Skeletal muscle tissue (tissue), 4 donors: ENCODE measurements around the gene SLC37A1. TPM values are rescaled to one million over a fixed set of nuclear protein-coding genes. Genes with fewer than 3 reads are reported as not detected.
"Not testable (repeated sequence)": the region's sequence is repeated elsewhere in the genome, so short reads cannot be mapped to it uniquely, and the experiment has no call there.

ENCODE experiments used
- H3K27ac ChIP-seq: one replicate; pipeline ENCODE4 v1.7.0; 2013; ENCODE audit warnings: mild to moderate bottlenecking, low read depth, low read length, inconsistent platforms
- H3K27me3 ChIP-seq, 3 donors: one replicate each; pipeline ENCODE4 v1.7.0; 2013; ENCODE audit warnings: low read length in 3 of 3; ENCODE audit not compliant: control insufficient read depth in 3 of 3, insufficient read depth in 3 of 3
- H3K36me3 ChIP-seq, 3 donors: one replicate each; pipeline ENCODE4 v1.7.0; 2013; ENCODE audit warnings: low read length in 3 of 3; ENCODE audit not compliant: control insufficient read depth in 3 of 3, insufficient read depth in 3 of 3
- H3K4me1 ChIP-seq, 3 donors: one replicate each; pipeline ENCODE4 v1.7.0; 2013; ENCODE audit warnings: low read length in 3 of 3, mild to moderate bottlenecking in 3 of 3; ENCODE audit not compliant: control insufficient read depth in 3 of 3, insufficient read depth in 3 of 3
- H3K4me3 ChIP-seq, 3 donors: one replicate each; pipeline ENCODE4 v1.7.0; 2013; ENCODE audit warnings: low read length in 3 of 3
- H3K9ac ChIP-seq, 3 donors: one replicate each; pipeline ENCODE4 v1.7.0; 2013; ENCODE audit warnings: low read length in 3 of 3, mild to moderate bottlenecking in 3 of 3, moderate library complexity in 2 of 3, low read depth in 1 of 3
- H3K9me3 ChIP-seq, 3 donors: one replicate each; pipeline ENCODE4 v1.7.0; 2013; ENCODE audit warnings: low read length in 3 of 3; ENCODE audit not compliant: control insufficient read depth in 3 of 3
- total RNA-seq: library from RNA; depleted of rRNA; stranded (reverse); fragments of >200 nt; gene quantifications from one replicate; pipeline ENCODE4 v1.2.3, GENCODE V29; 2014
- donor health status: Osteomylitis.

The SLC37A1 gene
- total RNA-seq = 2.1 TPM

DNA sequence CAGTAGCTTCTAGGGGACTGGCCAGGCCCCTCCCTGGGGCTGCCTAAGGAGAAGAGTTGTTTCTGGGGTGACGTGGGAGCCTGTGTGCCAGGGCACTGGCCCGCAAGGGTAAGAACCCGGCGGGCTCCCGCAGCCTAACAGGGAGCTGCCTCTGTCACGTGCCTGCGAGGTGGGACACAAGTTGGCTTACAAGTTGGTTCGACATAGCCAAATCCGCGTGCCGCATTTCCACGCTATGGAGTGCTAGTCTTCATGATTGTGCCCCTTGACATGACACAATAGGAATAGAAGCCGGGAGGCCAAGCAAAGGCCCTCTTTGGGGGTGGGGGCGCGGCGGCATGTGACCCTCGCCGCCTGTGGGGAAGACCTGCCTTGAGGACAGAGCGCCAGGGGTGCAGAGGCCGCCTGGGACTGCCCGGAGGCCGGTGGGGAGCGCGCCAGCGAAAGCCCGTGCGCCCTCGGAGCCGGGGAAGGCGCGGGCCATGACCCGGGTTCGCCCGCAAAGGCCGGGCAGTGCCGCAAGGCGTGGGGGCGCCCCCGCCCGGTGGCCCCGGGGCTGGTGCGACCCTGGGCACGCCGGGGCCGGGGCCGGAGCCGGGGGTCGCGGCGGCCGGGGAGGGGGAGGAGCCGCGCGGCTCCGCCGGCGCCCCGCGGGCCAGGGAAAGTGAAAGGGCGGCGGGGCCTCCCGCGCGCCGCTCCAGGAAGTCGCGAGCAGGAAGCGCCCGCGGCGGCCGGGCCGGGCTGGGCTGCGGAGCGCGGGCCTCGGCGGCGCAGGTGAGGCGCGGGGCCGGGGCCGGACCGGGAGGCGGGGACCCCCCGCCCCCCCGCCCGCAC is at the start of gene SLC37A1:
Gene SLC37A1, plus strand, starts transcription at position 702 of the 834 bp plus-strand sequence. CDS start 4,603 bp downstream, outside the sequence.
- H3K27me3 ChIP-seq = no peaks in the 10 kb centered on the region
- H3K9ac ChIP-seq = peak within 1 kb of the TSS; percentile 84 to 87 (median 84)
- no peaks in the 10 kb centered on the region for H3K9me3 ChIP-seq
- peaks cover 0 to 3% (median 2%) of the 10 kb centered on the region in 3 donors for H3K36me3 ChIP-seq
- peaks cover 12 to 19% (median 12%) of the 10 kb centered on the region in 3 donors for H3K4me1 ChIP-seq
- H3K27ac ChIP-seq = peak within 1 kb of the TSS; percentile 84
- H3K4me3 ChIP-seq = peak within 1 kb of the TSS; percentile 72 to 82 (median 76)

GRCh38 chr21:42463861-42464515 is 49.7 kb upstream of the SLC37A1 start:
- no peak overlapping the region for H3K4me3 ChIP-seq
- H3K9ac ChIP-seq = no peak overlapping the region
- H3K27me3 ChIP-seq = no peaks in the 10 kb centered on the region
- H3K27ac ChIP-seq = no peak overlapping the region
- H3K9me3 ChIP-seq = no peaks in the 10 kb centered on the region
- no peaks in the 10 kb centered on the region for H3K36me3 ChIP-seq
- peaks cover 5 to 10% (median 9%) of the 10 kb centered on the region in 3 donors for H3K4me1 ChIP-seq

DNA sequence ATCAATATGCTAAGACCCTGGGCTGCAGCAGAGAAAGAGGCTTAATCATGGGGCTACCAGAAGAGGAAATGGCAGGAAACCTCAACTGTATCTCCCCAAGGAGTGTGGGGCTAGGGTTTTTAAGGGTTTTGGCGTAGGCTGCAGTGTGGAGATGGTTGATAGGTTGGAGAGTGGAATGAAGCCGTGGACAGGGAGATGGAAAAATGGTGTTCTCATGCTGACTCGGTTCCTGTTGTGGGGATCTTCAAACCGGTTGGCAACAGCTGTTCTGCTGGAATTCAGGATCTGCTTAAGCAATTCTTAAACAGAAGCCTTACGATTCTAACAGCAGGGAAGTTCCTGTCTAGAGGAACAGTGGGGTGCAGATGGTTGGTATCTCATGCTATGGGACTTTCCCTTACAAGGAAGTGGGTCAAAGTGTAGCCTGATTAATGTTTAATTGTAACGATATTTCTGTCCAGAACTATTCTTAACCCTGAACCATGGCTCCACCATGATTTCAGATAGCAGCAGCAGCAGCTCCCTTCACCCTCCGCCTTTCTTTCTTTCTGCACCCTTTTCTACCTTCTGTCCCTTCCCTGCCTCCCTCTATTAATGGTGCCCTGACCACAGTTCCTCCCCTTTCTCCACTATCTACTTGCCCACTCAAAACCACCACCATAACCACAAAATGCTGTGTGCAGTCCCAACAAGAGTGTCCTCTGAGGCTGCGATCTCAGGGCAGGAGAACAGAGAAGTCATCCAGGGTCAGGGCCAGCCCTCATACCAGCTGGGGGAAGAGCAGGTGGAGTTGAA is 48.4 kb upstream of the SLC37A1 start:
- Histone ChIP-seq H3K27me3 (no peaks in the 10 kb centered on the region), H3K4me3 (no peak overlapping the region), H3K36me3 (no peaks in the 10 kb centered on the region), H3K27ac (no peak overlapping the region), H3K4me1 (peaks cover 5 to 10% (median 9%) of the 10 kb centered on the region in 3 donors), H3K9ac (no peak overlapping the region), H3K9me3 (no peaks in the 10 kb centered on the region)

- Histone ChIP-seq H3K9me3 (no peaks in the 10 kb centered on the region), H3K27me3 (no peaks in the 10 kb centered on the region), H3K4me3 (no peak overlapping the region), H3K27ac (no peak overlapping the region), H3K4me1 (peaks cover 5 to 10% (median 9%) of the 10 kb centered on the region in 3 donors), H3K9ac (no peak overlapping the region), H3K36me3 (no peaks in the 10 kb centered on the region)
These were observed 47.9 kb upstream of the SLC37A1 start for GRCh38 chr21:42465803-42466127.

DNA sequence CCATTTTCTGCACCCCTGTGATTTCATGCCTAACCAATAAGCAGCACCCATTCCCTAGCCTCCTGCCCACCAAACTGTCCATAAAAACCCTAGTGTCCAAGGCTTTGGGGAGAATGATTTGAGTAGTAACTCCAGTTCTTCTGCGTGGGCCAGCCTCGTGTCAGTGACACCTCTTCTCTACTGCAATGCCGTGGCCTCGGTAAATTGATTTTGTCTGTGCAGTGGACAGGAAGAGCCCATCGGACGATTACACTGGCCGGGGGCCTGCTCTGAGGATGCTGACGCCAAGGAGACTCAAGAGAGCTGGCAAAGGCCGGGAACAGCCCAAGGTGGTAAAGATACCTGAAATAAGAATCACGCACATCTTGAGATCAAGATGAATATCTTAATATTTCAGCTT is 47.0 kb upstream of the SLC37A1 start:
- Histone ChIP-seq H3K9ac (peak overlapping the region; percentile 3 to 60 (median 40)), H3K36me3 (no peaks in the 10 kb centered on the region), H3K4me1 (peaks cover 5 to 10% (median 9%) of the 10 kb centered on the region in 3 donors), H3K4me3 (peak overlapping the region; percentile 32 to 69 (median 59)), H3K27me3 (no peaks in the 10 kb centered on the region), H3K27ac (peak overlapping the region; percentile 48), H3K9me3 (no peaks in the 10 kb centered on the region)

DNA sequence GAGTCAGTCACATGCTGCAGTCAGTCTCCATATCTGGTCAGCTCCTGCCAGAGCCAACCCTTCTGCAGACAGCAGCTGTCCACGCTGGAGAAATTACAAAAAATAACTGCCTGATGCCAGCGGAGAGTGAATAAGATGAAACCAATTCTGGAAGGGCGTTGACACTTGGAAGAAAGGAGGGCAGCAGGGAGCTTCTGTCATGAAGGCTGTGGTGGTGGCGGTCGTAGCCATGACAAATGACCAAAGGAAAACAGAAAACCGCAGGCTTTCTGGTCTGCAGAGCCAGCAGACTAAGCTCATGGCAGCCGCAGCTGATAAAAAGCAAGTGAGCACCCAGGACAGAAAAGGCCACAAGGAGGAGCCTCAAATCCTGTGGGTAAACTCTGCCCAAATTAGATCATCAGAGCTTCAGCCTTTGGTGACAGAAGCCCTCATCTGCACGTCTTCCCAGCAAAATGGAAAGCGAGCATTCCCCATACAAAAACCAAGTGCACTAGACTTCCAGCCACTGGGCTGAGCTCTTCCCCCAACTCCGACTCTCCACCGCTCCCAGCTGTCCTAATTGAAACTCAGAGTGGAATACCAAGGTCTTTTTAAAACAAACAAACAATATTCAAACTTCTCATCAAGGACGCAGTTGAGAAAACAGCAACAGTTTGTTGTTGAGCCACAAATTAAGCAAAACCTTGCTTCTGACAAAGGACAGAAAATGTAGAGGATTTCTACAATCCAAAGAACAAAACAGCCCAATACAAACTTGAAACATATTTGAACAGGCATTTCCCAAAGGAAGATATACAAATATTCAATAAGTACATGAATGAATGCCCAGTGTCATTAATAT is 46.3 kb upstream of the SLC37A1 start:
- Histone ChIP-seq H3K4me1 (peaks cover 5 to 10% (median 9%) of the 10 kb centered on the region in 3 donors), H3K27ac (peak overlapping the region; percentile 48), H3K4me3 (peak overlapping the region; percentile 32 to 69 (median 59)), H3K9ac (peak overlapping the region in 2 of 3 donors; percentile 3 to 60), H3K9me3 (no peaks in the 10 kb centered on the region), H3K27me3 (no peaks in the 10 kb centered on the region), H3K36me3 (no peaks in the 10 kb centered on the region)

DNA sequence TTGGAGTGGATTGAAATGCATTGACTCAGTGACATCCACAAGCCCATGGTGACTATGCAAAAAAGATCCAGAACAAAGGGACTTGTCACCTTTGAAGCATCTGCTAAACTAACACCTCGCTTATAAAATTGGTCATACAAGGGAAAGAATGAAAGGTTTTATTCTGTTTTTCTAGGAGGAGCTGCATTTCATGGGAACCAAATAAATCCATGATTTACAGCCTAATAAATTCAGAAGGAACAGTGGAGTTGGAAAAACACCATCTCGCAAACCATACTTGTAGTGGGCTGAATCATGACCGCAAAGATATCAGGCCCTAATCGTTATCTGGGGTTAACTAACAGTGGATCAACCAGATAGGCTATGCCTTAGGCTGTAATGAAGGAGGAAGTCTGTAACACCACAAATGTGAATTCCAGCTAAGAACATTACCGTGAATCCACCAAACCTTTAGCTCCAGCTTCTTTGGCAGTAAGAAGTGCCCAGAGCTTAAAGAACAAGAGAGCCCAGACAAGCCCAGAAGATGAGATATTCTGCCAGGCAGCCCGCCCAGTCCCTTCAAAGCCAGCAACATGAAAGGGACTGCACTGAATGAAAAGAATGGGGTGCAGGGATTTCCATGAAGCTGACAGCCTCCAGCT is 45.0 kb upstream of the SLC37A1 start:
- Histone ChIP-seq H3K36me3 (no peaks in the 10 kb centered on the region), H3K27ac (no peak overlapping the region), H3K9me3 (no peaks in the 10 kb centered on the region), H3K27me3 (no peaks in the 10 kb centered on the region), H3K4me1 (peaks cover 5 to 10% (median 9%) of the 10 kb centered on the region in 3 donors), H3K4me3 (no peak overlapping the region), H3K9ac (no peak overlapping the region)

DNA sequence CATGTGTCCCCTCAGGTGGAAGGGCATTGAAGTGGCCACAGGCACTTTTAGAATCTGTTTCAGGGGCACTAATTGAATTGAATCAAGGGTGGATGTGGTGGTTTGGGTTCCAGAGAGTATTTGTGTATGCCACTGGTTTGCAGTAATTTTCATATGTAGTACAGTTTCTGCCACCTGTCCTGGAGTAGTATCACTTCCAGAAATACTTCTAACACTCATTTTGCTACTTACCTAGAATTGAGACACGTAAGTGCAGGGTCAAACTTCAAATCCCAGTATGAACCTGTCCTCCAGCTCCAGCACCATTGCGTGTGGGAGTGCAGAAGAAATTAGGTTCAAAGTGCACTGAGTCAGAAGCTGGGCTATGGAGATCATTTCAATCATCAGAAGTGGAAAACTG is 44.4 kb upstream of the SLC37A1 start:
- Histone ChIP-seq H3K9ac (no peak overlapping the region), H3K4me3 (no peak overlapping the region), H3K27ac (no peak overlapping the region), H3K4me1 (peaks cover 5 to 10% (median 9%) of the 10 kb centered on the region in 3 donors), H3K27me3 (no peaks in the 10 kb centered on the region), H3K9me3 (no peaks in the 10 kb centered on the region), H3K36me3 (no peaks in the 10 kb centered on the region)

GRCh38 chr21:42469726-42470125 is 43.9 kb upstream of the SLC37A1 start:
- not testable (repeated sequence) for H3K36me3 ChIP-seq, H3K9me3 ChIP-seq, H3K4me1 ChIP-seq

More at GRCh38 chr21:42469726-42470125, 43.9 kb upstream of the SLC37A1 start:
- H3K27me3 ChIP-seq, H3K27ac ChIP-seq, H3K9ac ChIP-seq, H3K4me3 ChIP-seq: not testable (repeated sequence)
